Cardiac fibroblast (primary cell): ENCODE results near the gene NPAS3.
A peak's percentile ranks its signal among the peaks of the same experiment; 100 is the strongest.

Experiments used
- DNase-seq, 2 donors: peaks; one replicate each; pipeline versions ENCODE4 v3.0.0 to v3.0.0-alpha.2; 2010; ENCODE audit warnings: low read depth in 2 of 2
- H3K4me3 ChIP-seq, 2 donors: replicated peaks in 1 of 2; 1 replicate in 1 of 2; 2 replicates in 1 of 2; pipeline ENCODE4 v1.5.1; 2011; ENCODE audit warnings: low read depth in 2 of 2, low read length in 2 of 2, mild to moderate bottlenecking in 2 of 2, moderate library complexity in 1 of 2
- TF ChIP-seq, protein P1 (sequence below): IDR thresholded peaks from one replicate; pipeline ENCODE4 v1.5.1; 2011; ENCODE audit warnings: low read depth, mild to moderate bottlenecking, low read length, inconsistent platforms

NPAS3 gene

DNA sequence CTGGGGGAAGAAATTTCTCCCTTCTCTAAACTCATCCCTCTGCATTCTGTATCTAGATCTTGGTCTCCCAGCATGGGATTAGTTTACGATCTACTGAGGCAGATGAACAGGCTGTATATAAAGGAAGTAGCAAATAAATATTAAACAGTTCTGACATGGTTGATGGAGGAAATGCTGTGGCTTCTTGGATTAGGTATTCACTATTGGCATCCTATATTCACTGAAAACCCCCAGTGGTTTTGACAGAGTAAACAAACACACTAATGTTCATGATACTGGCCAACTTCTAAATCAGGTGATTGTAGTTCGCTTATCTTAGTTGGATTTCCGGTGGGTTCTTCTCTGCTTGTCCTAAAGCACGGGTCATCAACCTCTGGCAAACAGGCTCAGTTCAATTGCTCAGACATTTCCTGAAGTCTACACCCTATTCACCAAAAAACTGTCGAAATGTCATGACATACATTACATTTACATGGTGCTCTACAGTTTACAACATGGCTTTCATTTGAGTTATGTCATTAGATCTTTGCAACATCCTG lies 578.3 kb downstream of the NPAS3 start:
- DNase-seq = peak in 1 of 2 donors; percentile 5
- no peak overlapping the region for H3K4me3 ChIP-seq
- TF ChIP-seq, protein P1, sequence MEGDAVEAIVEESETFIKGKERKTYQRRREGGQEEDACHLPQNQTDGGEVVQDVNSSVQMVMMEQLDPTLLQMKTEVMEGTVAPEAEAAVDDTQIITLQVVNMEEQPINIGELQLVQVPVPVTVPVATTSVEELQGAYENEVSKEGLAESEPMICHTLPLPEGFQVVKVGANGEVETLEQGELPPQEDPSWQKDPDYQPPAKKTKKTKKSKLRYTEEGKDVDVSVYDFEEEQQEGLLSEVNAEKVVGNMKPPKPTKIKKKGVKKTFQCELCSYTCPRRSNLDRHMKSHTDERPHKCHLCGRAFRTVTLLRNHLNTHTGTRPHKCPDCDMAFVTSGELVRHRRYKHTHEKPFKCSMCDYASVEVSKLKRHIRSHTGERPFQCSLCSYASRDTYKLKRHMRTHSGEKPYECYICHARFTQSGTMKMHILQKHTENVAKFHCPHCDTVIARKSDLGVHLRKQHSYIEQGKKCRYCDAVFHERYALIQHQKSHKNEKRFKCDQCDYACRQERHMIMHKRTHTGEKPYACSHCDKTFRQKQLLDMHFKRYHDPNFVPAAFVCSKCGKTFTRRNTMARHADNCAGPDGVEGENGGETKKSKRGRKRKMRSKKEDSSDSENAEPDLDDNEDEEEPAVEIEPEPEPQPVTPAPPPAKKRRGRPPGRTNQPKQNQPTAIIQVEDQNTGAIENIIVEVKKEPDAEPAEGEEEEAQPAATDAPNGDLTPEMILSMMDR = no peak

DNA sequence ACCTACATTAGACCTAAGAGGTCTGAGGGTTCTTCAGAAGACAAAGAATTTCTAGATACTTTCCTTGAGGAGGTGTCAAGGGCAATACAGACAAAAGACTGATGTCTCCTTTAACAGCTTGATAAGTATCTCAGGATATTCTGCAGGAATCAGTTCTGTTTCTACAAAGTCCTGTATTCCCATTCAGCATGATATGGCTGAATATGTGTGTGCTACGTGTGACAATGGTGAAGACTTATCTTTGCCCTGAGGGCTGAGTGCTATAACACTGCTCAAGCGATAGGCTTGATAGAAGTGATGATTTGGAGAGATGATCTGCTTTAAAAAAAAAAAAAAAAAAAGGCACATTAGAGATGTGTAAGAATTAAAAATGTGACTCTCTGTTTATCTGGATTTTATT lies 582.5 kb downstream of the NPAS3 start:
- DNase-seq = no peak
- no peak overlapping the region for H3K4me3 ChIP-seq
- TF ChIP-seq, protein P1 = no peak

DNA sequence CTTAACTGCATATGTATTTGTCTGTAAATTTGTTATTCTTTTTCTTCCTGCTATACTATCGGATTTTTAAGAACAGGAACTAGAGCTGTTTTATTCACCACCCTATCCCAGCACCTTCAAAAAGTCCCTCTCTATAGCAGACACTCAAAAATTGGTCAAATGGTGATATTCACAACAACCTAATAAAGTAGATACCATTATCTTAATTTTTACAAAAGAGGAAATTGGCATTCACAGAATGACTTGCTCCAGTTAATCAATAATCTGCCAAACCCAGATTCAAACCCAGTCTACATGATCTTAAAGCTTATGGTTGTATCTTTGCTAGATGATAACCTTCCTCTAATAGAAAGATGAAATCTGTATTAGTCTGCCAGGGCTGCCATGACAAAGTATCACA lies 585.6 kb downstream of the NPAS3 start:
- TF ChIP-seq, protein P1 = no peak

DNA sequence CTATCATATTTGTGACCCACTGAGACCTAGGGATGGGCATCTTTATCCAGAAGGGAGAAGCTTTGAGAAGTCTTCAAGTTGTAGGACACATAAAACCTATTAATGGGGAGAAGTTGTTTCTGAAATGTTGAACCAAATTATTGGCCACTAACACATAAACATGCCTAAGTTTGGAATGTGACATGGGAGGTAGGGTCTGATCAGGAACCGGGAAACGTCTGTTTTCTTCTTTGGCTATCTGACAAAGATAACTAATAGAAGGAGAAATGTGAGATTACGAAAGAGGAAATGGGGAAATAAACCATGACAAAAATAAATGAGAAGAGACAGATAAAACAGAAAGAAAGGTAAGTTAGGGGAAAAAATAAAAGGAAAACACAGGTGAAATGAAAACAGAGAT lies 586.9 kb downstream of the NPAS3 start:
- DNase-seq = peak; percentile 45 to 49
- no peak overlapping the region for H3K4me3 ChIP-seq
- TF ChIP-seq, protein P1 = no peak

More for the DNA sequence above, 585.6 kb downstream of the NPAS3 start:
- H3K4me3 ChIP-seq = no peak overlapping the region
- DNase-seq = no peak

DNA sequence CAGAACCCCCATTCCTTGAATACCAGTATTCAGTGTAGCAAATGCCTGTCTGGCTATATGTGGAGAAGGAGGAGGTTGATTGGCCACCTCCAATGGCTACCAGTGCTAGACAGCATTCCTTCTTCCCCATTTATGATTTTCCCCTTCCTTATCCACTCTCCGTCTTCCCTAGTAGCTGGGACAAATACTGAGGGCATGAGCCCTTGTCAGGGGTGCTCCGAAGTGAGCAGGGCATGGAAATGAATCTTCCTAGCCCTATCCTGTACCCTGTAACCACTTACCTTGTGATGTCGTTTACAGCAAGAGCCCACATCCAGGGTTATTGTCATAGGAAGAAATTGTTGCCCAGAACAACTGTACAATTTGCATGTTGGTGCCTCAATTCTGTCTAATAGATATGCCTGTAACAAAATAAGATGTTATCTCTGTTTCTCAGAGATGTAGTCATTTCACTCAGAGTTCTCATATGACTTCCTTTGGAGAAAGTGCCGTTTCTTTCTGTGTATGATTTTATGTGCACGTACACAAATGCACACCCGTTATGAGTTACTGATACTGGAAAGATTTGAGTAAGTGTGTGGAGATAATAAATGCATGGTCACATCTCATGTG lies 588.5 kb downstream of the NPAS3 start:
- DNase-seq = no peak
- H3K4me3 ChIP-seq = no peak overlapping the region
- TF ChIP-seq, protein P1 = no peak

DNA sequence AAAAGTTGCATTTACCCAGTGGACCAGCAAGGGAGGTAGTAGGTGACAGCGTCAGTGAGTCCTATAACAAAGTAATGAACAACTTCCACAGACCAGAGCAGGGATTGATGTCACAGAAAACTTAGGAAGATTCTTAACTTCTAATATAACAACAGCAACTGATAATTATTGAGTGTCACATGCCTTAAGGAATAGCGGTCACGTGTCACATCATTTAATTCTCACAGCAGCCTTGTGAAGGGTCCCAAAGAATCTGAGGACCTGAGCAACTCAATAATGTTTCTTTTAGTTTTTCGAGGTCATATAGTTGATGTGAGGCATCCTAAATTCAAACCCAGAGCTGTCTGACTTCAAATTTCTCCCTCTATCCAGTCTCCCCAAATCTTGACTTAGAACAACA lies 590.0 kb downstream of the NPAS3 start:
- DNase-seq = no peak
- no peak overlapping the region for H3K4me3 ChIP-seq
- TF ChIP-seq, protein P1 = no peak
